ENCODE data around the gene GET4.

- TF ChIP-seq FOXA1 (IDR thresholded peaks at IDR 0.05) (no peak), PKNOX1 (IDR thresholded peaks at IDR 0.05) (no peak), TARDBP (IDR thresholded peaks at IDR 0.05) (no peak), FOXK2 (IDR thresholded peaks at IDR 0.05) (no peak), FOXM1 (IDR thresholded peaks at IDR 0.05; ENCODE audit: borderline replicate concordance) (no peak), ARNT (IDR thresholded peaks at IDR 0.05) (no peak), SP1 (IDR thresholded peaks at IDR 0.05) (no peak), ZNF384 (IDR thresholded peaks at IDR 0.05) (no peak)
Observed at GRCh38 chr7:936386-937054, 60.2 kb downstream of the GET4 start.

Data from HEK293T (cell line).